ENCODE results near the gene CD300LG. TPM values are rescaled to one million over a fixed set of nuclear protein-coding genes. Genes with fewer than 3 reads are reported as not detected.

The CD300LG gene
- total and polyA plus RNA-seq, 2 experiments from 2014 or later = not detected

DNA sequence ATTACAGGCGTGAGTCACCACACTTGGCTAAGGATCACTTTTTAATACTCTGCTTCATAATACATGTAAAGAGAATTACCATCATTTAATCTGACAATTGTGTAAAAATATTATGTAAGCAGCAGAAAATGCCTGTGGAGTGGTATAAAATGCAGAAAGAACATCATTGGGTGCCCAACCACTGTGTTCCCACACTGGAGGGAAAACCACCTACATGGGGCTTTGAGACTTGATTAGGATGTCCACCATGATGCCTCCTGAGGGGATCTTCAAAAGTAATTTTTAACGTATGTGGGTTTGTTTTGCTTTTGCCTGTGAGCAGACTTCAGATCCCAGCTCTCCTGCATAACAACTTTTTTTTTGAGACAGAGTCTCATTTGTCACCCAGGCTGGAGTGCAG, 47.9 kb upstream of the CD300LG start:
- no peak overlapping the region for H3K27ac ChIP-seq (ENCODE audit: low read depth)
- H3K27ac Mint-ChIP-seq = no peak overlapping the region
- TF ChIP-seq ZNF331 (CRISPR knock-in tag; IDR thresholded peaks at IDR 0.05; ENCODE audit: low read depth) = no peak
- TF ChIP-seq, protein P1, sequence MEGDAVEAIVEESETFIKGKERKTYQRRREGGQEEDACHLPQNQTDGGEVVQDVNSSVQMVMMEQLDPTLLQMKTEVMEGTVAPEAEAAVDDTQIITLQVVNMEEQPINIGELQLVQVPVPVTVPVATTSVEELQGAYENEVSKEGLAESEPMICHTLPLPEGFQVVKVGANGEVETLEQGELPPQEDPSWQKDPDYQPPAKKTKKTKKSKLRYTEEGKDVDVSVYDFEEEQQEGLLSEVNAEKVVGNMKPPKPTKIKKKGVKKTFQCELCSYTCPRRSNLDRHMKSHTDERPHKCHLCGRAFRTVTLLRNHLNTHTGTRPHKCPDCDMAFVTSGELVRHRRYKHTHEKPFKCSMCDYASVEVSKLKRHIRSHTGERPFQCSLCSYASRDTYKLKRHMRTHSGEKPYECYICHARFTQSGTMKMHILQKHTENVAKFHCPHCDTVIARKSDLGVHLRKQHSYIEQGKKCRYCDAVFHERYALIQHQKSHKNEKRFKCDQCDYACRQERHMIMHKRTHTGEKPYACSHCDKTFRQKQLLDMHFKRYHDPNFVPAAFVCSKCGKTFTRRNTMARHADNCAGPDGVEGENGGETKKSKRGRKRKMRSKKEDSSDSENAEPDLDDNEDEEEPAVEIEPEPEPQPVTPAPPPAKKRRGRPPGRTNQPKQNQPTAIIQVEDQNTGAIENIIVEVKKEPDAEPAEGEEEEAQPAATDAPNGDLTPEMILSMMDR (conservative IDR thresholded peaks at IDR 0.05; ENCODE audit: low read depth in 2 of 2) = no peak
- TF ChIP-seq ZNF114 (CRISPR knock-in tag; IDR thresholded peaks at IDR 0.05) = no peak
- no peak for TF ChIP-seq POLR2AphosphoS5 (IDR thresholded peaks at IDR 0.05; ENCODE audit: low read depth)
- TF ChIP-seq, protein P2, sequence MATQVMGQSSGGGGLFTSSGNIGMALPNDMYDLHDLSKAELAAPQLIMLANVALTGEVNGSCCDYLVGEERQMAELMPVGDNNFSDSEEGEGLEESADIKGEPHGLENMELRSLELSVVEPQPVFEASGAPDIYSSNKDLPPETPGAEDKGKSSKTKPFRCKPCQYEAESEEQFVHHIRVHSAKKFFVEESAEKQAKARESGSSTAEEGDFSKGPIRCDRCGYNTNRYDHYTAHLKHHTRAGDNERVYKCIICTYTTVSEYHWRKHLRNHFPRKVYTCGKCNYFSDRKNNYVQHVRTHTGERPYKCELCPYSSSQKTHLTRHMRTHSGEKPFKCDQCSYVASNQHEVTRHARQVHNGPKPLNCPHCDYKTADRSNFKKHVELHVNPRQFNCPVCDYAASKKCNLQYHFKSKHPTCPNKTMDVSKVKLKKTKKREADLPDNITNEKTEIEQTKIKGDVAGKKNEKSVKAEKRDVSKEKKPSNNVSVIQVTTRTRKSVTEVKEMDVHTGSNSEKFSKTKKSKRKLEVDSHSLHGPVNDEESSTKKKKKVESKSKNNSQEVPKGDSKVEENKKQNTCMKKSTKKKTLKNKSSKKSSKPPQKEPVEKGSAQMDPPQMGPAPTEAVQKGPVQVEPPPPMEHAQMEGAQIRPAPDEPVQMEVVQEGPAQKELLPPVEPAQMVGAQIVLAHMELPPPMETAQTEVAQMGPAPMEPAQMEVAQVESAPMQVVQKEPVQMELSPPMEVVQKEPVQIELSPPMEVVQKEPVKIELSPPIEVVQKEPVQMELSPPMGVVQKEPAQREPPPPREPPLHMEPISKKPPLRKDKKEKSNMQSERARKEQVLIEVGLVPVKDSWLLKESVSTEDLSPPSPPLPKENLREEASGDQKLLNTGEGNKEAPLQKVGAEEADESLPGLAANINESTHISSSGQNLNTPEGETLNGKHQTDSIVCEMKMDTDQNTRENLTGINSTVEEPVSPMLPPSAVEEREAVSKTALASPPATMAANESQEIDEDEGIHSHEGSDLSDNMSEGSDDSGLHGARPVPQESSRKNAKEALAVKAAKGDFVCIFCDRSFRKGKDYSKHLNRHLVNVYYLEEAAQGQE (IDR thresholded peaks at IDR 0.05; ENCODE audit: unreplicated experiment) = no peak
- no peak for TF ChIP-seq EZH2 (IDR thresholded peaks at IDR 0.05; ENCODE audit: low read depth, unreplicated experiment)
- no peak for TF ChIP-seq NANOG (IDR thresholded peaks at IDR 0.05; ENCODE audit: borderline replicate concordance)
- TF ChIP-seq, protein P3, sequence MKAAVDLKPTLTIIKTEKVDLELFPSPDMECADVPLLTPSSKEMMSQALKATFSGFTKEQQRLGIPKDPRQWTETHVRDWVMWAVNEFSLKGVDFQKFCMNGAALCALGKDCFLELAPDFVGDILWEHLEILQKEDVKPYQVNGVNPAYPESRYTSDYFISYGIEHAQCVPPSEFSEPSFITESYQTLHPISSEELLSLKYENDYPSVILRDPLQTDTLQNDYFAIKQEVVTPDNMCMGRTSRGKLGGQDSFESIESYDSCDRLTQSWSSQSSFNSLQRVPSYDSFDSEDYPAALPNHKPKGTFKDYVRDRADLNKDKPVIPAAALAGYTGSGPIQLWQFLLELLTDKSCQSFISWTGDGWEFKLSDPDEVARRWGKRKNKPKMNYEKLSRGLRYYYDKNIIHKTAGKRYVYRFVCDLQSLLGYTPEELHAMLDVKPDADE (IDR thresholded peaks at IDR 0.05) = no peak
- TF ChIP-seq, protein P4, sequence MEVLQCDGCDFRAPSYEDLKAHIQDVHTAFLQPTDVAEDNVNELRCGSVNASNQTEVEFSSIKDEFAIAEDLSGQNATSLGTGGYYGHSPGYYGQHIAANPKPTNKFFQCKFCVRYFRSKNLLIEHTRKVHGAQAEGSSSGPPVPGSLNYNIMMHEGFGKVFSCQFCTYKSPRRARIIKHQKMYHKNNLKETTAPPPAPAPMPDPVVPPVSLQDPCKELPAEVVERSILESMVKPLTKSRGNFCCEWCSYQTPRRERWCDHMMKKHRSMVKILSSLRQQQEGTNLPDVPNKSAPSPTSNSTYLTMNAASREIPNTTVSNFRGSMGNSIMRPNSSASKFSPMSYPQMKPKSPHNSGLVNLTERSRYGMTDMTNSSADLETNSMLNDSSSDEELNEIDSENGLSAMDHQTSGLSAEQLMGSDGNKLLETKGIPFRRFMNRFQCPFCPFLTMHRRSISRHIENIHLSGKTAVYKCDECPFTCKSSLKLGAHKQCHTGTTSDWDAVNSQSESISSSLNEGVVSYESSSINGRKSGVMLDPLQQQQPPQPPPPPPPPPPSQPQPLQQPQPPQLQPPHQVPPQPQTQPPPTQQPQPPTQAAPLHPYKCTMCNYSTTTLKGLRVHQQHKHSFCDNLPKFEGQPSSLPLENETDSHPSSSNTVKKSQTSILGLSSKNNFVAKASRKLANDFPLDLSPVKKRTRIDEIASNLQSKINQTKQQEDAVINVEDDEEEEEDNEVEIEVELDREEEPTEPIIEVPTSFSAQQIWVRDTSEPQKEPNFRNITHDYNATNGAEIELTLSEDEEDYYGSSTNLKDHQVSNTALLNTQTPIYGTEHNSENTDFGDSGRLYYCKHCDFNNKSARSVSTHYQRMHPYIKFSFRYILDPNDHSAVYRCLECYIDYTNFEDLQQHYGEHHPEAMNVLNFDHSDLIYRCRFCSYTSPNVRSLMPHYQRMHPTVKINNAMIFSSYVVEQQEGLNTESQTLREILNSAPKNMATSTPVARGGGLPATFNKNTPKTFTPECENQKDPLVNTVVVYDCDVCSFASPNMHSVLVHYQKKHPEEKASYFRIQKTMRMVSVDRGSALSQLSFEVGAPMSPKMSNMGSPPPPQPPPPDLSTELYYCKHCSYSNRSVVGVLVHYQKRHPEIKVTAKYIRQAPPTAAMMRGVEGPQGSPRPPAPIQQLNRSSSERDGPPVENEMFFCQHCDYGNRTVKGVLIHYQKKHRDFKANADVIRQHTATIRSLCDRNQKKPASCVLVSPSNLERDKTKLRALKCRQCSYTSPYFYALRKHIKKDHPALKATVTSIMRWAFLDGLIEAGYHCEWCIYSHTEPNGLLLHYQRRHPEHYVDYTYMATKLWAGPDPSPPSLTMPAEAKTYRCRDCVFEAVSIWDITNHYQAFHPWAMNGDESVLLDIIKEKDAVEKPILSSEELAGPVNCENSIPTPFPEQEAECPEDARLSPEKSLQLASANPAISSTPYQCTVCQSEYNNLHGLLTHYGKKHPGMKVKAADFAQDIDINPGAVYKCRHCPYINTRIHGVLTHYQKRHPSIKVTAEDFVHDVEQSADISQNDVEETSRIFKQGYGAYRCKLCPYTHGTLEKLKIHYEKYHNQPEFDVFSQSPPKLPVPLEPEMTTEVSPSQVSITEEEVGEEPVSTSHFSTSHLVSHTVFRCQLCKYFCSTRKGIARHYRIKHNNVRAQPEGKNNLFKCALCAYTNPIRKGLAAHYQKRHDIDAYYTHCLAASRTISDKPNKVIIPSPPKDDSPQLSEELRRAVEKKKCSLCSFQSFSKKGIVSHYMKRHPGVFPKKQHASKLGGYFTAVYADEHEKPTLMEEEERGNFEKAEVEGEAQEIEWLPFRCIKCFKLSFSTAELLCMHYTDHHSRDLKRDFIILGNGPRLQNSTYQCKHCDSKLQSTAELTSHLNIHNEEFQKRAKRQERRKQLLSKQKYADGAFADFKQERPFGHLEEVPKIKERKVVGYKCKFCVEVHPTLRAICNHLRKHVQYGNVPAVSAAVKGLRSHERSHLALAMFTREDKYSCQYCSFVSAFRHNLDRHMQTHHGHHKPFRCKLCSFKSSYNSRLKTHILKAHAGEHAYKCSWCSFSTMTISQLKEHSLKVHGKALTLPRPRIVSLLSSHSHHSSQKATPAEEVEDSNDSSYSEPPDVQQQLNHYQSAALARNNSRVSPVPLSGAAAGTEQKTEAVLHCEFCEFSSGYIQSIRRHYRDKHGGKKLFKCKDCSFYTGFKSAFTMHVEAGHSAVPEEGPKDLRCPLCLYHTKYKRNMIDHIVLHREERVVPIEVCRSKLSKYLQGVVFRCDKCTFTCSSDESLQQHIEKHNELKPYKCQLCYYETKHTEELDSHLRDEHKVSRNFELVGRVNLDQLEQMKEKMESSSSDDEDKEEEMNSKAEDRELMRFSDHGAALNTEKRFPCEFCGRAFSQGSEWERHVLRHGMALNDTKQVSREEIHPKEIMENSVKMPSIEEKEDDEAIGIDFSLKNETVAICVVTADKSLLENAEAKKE (CRISPR knock-in tag; IDR thresholded peaks at IDR 0.05) = no peak
- no peak for TF ChIP-seq CREB1 (CRISPR knock-in tag; IDR thresholded peaks at IDR 0.05; ENCODE audit: low read depth)
- no peak for TF ChIP-seq JUNB (IDR thresholded peaks at IDR 0.05; ENCODE audit: unreplicated experiment)
- no peak for TF ChIP-seq EZH2phosphoT487 (IDR thresholded peaks at IDR 0.05; ENCODE audit: unreplicated experiment)
- TF ChIP-seq STAT1 (IDR thresholded peaks at IDR 0.05; ENCODE audit: unreplicated experiment) = no peak
- no peaks in the 10 kb centered on the region for H3K27me3 ChIP-seq (ENCODE audit: insufficient read depth)
- H3K9me2 ChIP-seq (ENCODE audit: insufficient read depth) = no peaks in the 10 kb centered on the region
- H3K27me3 Mint-ChIP-seq (ENCODE audit: insufficient read depth, low read depth, poor library complexity) = no peaks in the 10 kb centered on the region
- H3K4me1 ChIP-seq (ENCODE audit: insufficient read depth) = peaks cover 28% of the 10 kb centered on the region
- H3K4me3 Mint-ChIP-seq = no peak overlapping the region
- H3K36me3 ChIP-seq (ENCODE audit: insufficient read depth) = peaks cover 2% of the 10 kb centered on the region; the same call in 1 of the 2 replicates
- DNase-seq (ENCODE audit: low spot score) (no peak), ATAC-seq (no peak)
- peaks cover 19% of the 10 kb centered on the region; the same call in 2 of the 3 replicates for H3K36me3 Mint-ChIP-seq (ENCODE audit: low read depth)
- peaks cover 43% of the 10 kb centered on the region for H3K9me3 Mint-ChIP-seq
- no peaks in the 10 kb centered on the region for H3K79me2 ChIP-seq (replicated peaks; ENCODE audit: insufficient read depth)
- no peaks in the 10 kb centered on the region for H4K20me1 ChIP-seq (replicated peaks; ENCODE audit: insufficient read depth)
- no peaks in the 10 kb centered on the region for H3F3A ChIP-seq (replicated peaks; ENCODE audit: low read depth)
- no peak overlapping the region for H3K4me2 ChIP-seq
- peaks cover 27% of the 10 kb centered on the region for H3K4me1 Mint-ChIP-seq
- H3K4me3 ChIP-seq = no peak overlapping the region
- no peak overlapping the region for H2AFZ ChIP-seq

Measured in GM23338 (cell line).